ENCODE measurements around the gene CD48.
A peak's percentile ranks its signal among the peaks of the same experiment; 100 is the strongest.

The CD48 gene, protein sequence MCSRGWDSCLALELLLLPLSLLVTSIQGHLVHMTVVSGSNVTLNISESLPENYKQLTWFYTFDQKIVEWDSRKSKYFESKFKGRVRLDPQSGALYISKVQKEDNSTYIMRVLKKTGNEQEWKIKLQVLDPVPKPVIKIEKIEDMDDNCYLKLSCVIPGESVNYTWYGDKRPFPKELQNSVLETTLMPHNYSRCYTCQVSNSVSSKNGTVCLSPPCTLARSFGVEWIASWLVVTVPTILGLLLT

DNA sequence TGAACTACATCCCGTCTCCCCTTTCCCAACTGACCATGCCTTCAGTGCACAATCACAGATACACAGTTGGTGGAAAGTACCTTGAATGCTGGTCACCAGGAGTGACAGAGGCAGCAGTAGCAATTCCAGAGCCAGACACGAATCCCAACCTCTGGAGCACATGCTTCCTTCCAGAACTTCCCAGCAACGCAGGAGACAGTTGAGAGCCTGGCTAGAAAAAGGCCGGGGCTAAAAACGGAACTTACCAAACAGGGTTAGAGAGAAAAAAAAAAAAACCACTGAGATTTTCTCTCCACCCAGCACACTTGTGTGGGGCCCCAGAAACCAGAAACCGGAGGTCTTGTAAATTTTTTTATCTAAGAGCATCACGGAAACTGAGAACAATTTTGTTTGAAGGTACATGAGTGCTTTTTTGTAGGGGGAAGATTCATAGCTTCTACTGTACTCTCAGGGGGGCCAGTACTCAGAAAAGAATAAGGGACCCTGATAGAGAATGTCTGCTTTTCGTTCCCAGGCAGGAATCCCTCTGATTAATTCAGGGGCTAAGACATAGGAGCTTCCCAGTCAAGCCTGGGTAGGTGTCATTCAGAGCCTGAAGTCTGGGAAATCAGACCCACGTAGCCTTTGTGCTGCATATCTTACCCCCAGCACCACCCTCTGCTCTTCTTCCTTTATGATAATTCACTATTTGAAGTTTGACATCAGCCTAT is at the start of gene CD48:
TSS of gene CD48 (minus strand) at position 221 of the 710 bp plus-strand sequence. CDS start at position 162, 59 bp downstream.
- DNase-seq = no peak

GRCh38 chr1:160761046-160761445 is 49.4 kb upstream of the CD48 start:
- DNase-seq = no peak

DNA sequence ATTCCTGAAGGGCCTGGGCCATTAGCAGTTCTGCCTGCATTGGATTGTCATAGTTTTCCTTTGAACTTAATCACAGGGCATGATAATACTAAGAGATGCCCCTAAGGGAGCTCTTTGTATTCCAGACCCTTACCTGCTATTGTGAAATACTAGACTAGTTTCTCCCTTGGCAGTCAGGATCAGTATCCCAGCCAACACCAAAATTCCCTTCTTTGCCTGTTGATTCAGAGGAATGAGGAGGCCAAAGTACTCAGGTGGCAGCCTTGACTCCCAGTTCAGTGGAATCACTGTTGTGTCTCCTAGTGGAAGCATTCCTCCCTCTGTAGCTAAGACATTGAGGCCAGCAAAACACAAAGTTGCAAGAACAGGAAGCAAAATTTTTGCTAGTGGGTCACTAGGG is 48.1 kb upstream of the CD48 start:
- DNase-seq = no peak

DNA sequence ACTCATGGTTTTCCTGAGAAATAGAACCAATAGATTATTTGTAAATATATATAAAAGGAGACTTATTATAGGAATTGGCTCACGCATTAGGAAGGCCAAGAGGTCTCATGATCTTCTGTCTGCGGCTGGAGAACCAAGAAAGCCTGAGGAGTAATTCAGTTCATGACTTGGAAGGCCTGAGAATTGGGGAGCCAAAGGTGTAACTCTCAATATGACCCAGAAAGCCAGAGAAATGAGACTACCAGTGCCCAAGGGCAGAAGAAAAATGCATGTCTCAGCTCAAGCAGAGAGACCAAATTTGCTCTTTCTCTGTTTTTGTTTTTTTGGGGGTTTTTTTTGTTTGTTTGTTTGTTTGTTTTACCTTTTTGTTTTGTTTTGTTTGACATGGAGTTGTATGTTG is 46.9 kb upstream of the CD48 start:
- DNase-seq = no peak

DNA sequence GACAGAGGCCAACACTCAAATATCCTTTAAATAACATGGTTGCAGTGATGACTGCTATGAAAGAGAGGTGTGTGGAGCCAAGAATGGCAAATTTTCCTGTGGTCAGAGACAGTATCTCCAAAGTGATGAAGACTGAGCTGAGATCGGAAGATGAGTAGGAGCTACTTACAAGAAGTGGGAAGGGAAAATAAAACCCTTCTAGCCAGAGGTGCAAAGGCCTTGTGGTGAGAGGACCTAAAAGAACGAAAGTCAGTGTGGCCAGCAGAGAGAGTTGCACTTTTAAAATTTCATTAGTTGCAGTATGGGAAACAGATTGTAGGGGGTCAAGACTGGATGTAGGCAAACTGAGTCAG is 45.2 kb upstream of the CD48 start:
- DNase-seq = no peak

DNA sequence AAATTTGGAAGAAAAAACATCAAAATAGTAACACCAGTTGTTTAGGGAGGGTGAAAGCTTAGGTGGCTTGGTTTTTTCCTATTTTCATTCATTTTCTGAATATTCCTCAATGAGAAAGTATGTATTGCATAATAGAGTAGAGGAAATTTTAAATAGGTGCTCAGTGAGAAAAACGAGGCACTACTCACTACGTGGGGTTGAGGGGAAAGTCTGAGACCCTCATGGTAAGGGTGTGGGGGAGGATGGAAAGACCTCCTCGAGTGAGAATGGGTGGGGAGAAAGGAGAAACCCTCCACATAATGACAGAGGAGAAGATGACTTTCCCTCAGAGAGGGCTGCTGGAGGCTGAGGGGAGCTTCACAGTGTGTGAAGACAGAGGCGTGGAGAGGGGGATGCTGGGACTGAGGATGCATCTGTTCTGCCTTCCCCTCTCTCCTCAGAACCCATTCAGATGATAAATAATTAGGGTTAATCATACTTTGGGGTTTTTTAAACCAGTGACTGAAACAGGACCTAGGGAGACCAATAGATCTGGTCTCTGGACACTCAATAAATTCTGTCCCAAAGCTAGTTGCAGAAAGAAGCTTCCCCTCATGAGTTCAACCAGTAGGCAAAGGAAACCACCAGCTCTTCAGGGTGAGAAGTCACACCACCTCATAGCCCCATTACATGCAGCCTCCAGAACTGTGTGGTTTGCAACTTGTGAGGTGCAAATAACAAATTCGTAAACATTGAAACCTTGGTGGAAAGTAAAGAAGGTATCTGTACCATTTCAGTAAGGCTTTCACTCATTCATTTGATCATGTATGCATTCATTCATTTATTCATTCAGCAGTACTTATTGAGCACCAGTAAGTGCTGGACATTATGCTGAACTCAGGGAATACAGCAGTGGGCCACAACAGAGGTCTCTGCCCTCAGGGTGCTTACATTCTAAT is 44.6 kb upstream of the CD48 start:
- no peak for DNase-seq

DNA sequence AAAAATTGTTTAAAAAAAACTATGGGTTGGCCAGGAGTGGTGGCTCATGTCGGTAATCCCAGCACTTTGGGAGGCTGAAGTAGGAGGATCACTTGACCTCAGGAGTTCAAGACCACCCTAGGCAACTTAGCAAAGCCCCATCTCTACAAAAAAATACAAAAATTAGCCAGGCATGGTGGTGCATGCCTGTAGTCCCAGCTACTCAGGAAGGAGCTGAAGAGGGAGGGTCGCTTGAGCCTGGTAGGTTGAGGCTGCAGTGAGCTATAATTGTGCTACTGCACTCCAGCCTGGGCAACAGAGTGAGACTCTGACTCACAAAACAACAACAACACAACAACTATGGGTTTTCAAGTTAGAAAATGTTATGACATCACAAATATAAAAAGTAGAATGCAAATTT is 43.8 kb upstream of the CD48 start:
- no peak for DNase-seq

DNA sequence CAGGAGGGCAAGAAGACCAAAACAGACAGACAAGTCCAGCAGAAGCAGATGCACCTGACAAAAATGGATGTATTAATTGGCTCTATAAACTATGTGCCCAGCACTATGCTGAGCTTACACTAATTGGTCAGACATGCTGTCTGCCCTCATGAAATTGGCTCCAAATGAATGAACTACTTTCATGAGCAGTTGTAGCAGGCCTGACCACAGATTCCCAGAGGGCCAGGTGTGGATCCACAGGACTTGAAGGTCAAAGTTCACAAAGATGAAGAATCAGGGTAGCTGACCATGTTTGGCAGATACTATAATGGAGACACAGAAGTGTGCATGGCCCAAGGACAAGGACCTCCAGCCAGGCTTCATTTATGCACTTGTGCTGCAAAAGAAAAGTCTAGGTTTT is 42.0 kb upstream of the CD48 start:
- no peak for DNase-seq

DNA sequence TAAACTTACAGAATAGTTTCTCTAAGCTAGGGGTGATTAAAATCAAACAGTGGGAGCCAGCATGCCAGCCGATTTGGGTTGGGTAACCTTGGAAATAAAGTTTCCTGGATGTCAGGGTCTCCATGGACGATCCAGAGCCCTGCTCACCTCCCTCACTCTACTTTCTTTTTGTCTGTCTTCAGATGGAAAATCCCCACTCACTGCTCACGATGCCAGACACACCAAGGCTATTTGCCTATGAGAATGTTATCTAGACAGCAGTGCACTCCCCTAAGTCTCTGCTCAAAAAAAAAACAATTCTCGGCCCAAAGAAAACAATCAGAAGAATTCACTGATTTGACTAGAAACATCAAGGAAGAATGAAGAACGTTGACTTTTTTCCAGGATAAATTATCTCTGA is 41.3 kb upstream of the CD48 start:
- no peak for DNase-seq

GRCh38 chr1:160752406-160752805 is 40.8 kb upstream of the CD48 start:
- no peak for DNase-seq

- DNase-seq = no peak
These were observed 39.0 kb upstream of the CD48 start for GRCh38 chr1:160750608-160751007.

GRCh38 chr1:160748878-160749269 is 37.3 kb upstream of the CD48 start:
- DNase-seq = no peak

DNA sequence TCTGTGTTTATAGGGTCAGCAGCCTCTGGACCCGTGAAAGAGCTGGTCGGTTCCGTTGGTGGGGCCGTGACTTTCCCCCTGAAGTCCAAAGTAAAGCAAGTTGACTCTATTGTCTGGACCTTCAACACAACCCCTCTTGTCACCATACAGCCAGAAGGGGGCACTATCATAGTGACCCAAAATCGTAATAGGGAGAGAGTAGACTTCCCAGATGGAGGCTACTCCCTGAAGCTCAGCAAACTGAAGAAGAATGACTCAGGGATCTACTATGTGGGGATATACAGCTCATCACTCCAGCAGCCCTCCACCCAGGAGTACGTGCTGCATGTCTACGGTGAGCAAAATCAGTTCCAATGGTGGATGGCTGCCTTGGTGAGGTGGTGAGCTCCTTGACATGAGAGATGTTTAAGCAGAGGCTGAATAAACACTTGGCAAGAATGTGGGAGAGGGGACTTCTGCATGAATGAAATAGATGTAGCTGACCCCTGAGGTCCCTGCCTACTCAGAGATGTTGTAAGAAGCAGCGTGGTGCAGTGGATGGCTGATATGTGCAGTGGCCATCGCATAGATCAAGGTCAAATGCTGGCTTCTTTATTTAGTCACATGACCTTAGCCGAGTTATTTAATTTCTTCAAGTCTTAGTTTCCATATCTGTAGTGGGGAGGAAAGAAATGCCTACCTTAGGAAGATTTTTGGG is 36.7 kb upstream of the CD48 start:
- peak; percentile 12 for DNase-seq

- no peak for DNase-seq
These were observed 36.1 kb upstream of the CD48 start for GRCh38 chr1:160747717-160748116.

- no peak for DNase-seq
These were observed 35.3 kb upstream of the CD48 start for GRCh38 chr1:160746836-160747500.

GRCh38 chr1:160745551-160745950 is 33.9 kb upstream of the CD48 start:
- DNase-seq = no peak

DNA sequence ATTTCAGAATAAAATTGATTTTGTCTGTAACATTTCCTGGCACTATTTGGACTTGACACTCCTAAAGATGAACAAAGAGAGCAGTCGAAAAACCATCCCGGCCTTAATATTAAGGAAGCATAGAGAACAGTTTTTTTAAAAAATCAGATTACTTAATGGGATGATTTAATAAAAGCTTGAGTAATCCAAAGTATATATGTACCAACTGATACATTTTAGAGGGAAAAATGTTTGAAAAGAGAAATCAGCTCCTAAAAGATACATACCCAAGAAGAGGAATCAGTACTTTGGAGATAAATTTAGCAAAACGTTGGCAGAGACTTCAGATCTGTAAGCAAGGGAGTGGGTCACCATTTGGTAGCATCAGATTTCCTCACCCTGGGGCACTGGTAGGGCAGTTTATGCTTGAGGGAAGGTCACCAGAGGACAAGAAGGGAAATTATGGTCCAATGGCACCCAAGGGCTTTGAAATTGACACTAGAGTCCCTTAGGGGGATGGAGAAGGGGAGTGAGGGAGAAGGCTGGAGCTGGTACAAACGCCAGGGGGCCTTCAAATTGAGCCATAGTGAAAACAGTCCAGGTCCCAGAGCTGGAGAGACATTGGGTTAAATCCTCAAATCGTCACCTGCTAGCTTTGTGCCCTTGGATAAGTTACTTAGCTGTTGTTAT is 33.4 kb upstream of the CD48 start:
- DNase-seq = no peak

DNA sequence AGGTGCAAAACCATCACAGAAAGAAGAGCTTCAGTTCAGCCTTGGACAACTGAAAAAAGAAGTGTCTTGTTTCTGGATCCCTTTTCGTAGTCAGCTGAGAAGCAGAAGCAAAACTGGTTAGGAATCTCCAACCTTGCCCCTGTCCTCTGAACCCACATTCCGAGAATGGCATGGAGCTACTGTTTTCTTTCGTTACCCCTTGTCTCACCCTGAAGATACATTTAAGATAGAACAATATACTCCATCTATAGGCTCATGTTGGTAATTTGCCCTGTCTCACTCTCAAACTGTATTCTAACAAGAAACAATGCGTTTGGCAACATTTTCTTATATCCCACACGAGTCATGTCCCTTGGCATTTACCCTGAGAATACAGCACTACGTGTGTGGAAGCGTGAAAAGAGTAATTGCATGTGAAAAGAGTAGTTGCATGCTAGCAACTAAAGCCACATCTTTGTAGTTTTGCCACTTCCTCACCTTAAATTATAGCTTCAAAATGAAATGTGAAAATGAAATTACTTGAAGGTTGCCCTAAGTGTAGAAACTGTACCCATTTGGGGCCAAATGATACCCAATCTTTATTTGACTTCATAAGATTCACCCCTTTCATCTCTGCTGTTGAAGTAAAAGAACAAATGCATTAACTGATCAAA is 32.7 kb upstream of the CD48 start:
- DNase-seq = no peak

DNA sequence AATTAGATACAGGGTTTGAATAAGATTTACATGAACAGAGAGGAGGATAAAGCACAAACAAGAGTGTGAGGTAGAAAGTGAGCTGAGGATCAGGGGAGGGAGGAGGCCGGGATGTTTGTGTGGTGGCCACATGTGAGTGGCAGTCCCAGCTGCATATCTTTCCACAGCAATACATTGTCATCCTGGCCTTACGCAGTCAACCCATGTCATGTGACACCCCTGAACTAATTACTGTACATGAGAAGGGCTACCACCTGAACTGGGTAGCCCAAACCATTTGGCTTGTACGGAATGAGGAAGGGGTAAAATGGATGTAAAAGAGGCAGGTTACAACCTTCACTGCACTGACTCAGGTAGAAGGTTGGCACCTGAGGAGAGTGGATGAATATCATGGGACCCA is 31.6 kb upstream of the CD48 start:
- no peak for DNase-seq

- no peak for DNase-seq
These were observed 31.0 kb upstream of the CD48 start for GRCh38 chr1:160742428-160743127.

All from NCI-H82 (cell line).